ENCODE measurements around the gene TBX6.

- TF ChIP-seq TAF1 (IDR thresholded peaks at IDR 0.05; ENCODE audit: borderline replicate concordance, insufficient read depth, low read length) (no peak), REST (IDR thresholded peaks at IDR 0.05; ENCODE audit: insufficient read depth in 1 of 2, low read depth in 2 of 2, low read length in 2 of 2) (no peak)
Measured at GRCh38 chr16:30052671-30053372, 38.9 kb downstream of the TBX6 start.

All from PFSK-1 (cell line).